ENCODE data around the gene PAX5. TPM values are rescaled to one million over a fixed set of nuclear protein-coding genes. Genes with fewer than 3 reads are reported as not detected.
A peak's percentile ranks its signal among the peaks of the same experiment; 100 is the strongest.

The PAX5 gene
- total RNA-seq, 2 experiments from 2014 or later = 2.2 to 2.4 TPM

- Mint-ChIP-seq H3K4me1 (no peaks in the 10 kb centered on the region), H3K27ac (no peak overlapping the region), H3K27me3 (peaks cover 18% of the 10 kb centered on the region), H3K36me3 (no peaks in the 10 kb centered on the region), H3K4me3 (no peak overlapping the region), H3K9me3 (no peaks in the 10 kb centered on the region)
- DNase-seq = no peak
Observed at GRCh38 chr9:36803961-36804360, 230.1 kb downstream of the PAX5 start.

- H3K36me3 Mint-ChIP-seq = peaks cover 1% of the 10 kb centered on the region
- H3K4me3 Mint-ChIP-seq = no peak overlapping the region
- no peaks in the 10 kb centered on the region for H3K9me3 Mint-ChIP-seq
- H3K4me1 Mint-ChIP-seq = no peaks in the 10 kb centered on the region
- no peak overlapping the region for H3K27ac Mint-ChIP-seq
- DNase-seq = no peak
- peaks cover 18% of the 10 kb centered on the region for H3K27me3 Mint-ChIP-seq
Observed at GRCh38 chr9:36802201-36802920, 231.7 kb downstream of the PAX5 start.

- no peak for DNase-seq
- Mint-ChIP-seq H3K9me3 (no peaks in the 10 kb centered on the region), H3K27ac (no peak overlapping the region), H3K27me3 (peaks cover 18% of the 10 kb centered on the region), H3K4me1 (no peaks in the 10 kb centered on the region), H3K36me3 (peaks cover 1% of the 10 kb centered on the region), H3K4me3 (no peak overlapping the region)
Observed at GRCh38 chr9:36800455-36800854, 233.6 kb downstream of the PAX5 start.

GRCh38 chr9:36798350-36799065 is 235.6 kb downstream of the PAX5 start:
- H3K4me1 Mint-ChIP-seq = no peaks in the 10 kb centered on the region
- H3K27me3 Mint-ChIP-seq = peaks cover 18% of the 10 kb centered on the region
- H3K4me3 Mint-ChIP-seq = no peak overlapping the region
- no peak for DNase-seq
- H3K27ac Mint-ChIP-seq = no peak overlapping the region
- H3K36me3 Mint-ChIP-seq = peaks cover 1% of the 10 kb centered on the region
- peaks cover 3% of the 10 kb centered on the region for H3K9me3 Mint-ChIP-seq

- H3K27ac Mint-ChIP-seq = no peak overlapping the region
- peaks cover 1% of the 10 kb centered on the region for H3K36me3 Mint-ChIP-seq
- no peak for DNase-seq
- no peak overlapping the region for H3K4me3 Mint-ChIP-seq
- H3K4me1 Mint-ChIP-seq = no peaks in the 10 kb centered on the region
- peaks cover 7% of the 10 kb centered on the region for H3K9me3 Mint-ChIP-seq
- peaks cover 12% of the 10 kb centered on the region for H3K27me3 Mint-ChIP-seq
Observed at GRCh38 chr9:36797471-36798220, 236.4 kb downstream of the PAX5 start.

GRCh38 chr9:36796671-36797419 is 237.2 kb downstream of the PAX5 start:
- Mint-ChIP-seq H3K4me1 (no peaks in the 10 kb centered on the region), H3K27ac (no peak overlapping the region), H3K4me3 (no peak overlapping the region), H3K36me3 (peaks cover 1% of the 10 kb centered on the region), H3K27me3 (peaks cover 6% of the 10 kb centered on the region), H3K9me3 (peaks cover 9% of the 10 kb centered on the region)
- DNase-seq = no peak

GRCh38 chr9:36794461-36794860 is 239.6 kb downstream of the PAX5 start:
- DNase-seq = no peak
- no peaks in the 10 kb centered on the region for H3K4me1 Mint-ChIP-seq
- no peak overlapping the region for H3K27ac Mint-ChIP-seq
- H3K27me3 Mint-ChIP-seq = no peaks in the 10 kb centered on the region
- H3K4me3 Mint-ChIP-seq = no peak overlapping the region
- peaks cover 9% of the 10 kb centered on the region for H3K9me3 Mint-ChIP-seq
- peaks cover 1% of the 10 kb centered on the region for H3K36me3 Mint-ChIP-seq

- Mint-ChIP-seq H3K36me3 (peaks cover 1% of the 10 kb centered on the region), H3K4me1 (no peaks in the 10 kb centered on the region), H3K27ac (no peak overlapping the region)
Observed at GRCh38 chr9:36793277-36793676, 240.8 kb downstream of the PAX5 start.

GRCh38 chr9:36791222-36791950 is 242.7 kb downstream of the PAX5 start:
- DNase-seq = no peak
- no peaks in the 10 kb centered on the region for H3K36me3 Mint-ChIP-seq
- no peaks in the 10 kb centered on the region for H3K27me3 Mint-ChIP-seq
- no peak overlapping the region for H3K4me3 Mint-ChIP-seq
- no peak overlapping the region for H3K27ac Mint-ChIP-seq
- H3K9me3 Mint-ChIP-seq = peaks cover 9% of the 10 kb centered on the region
- H3K4me1 Mint-ChIP-seq = no peaks in the 10 kb centered on the region

More at GRCh38 chr9:36793277-36793676, 240.8 kb downstream of the PAX5 start:
- peak; percentile 8 for DNase-seq
- H3K4me3 Mint-ChIP-seq = no peak overlapping the region
- H3K27me3 Mint-ChIP-seq = no peaks in the 10 kb centered on the region
- H3K9me3 Mint-ChIP-seq = peaks cover 9% of the 10 kb centered on the region

- H3K36me3 Mint-ChIP-seq = no peaks in the 10 kb centered on the region
- peaks cover 9% of the 10 kb centered on the region for H3K9me3 Mint-ChIP-seq
Observed at GRCh38 chr9:36789886-36790285, 244.2 kb downstream of the PAX5 start.

GRCh38 chr9:36788534-36788933 is 245.5 kb downstream of the PAX5 start:
- H3K4me1 Mint-ChIP-seq = no peaks in the 10 kb centered on the region
- H3K27me3 Mint-ChIP-seq = peaks cover 10% of the 10 kb centered on the region
- H3K27ac Mint-ChIP-seq = no peak overlapping the region
- H3K4me3 Mint-ChIP-seq = no peak overlapping the region
- no peak for DNase-seq
- H3K9me3 Mint-ChIP-seq = peaks cover 6% of the 10 kb centered on the region
- no peaks in the 10 kb centered on the region for H3K36me3 Mint-ChIP-seq

More at GRCh38 chr9:36789886-36790285, 244.2 kb downstream of the PAX5 start:
- Mint-ChIP-seq H3K4me3 (no peak overlapping the region), H3K27ac (no peak overlapping the region), H3K4me1 (no peaks in the 10 kb centered on the region), H3K27me3 (peaks cover 5% of the 10 kb centered on the region)
- DNase-seq = no peak

- H3K36me3 Mint-ChIP-seq = no peaks in the 10 kb centered on the region
- H3K4me3 Mint-ChIP-seq = no peak overlapping the region
- H3K27me3 Mint-ChIP-seq = peaks cover 10% of the 10 kb centered on the region
- peaks cover 2% of the 10 kb centered on the region for H3K9me3 Mint-ChIP-seq
- DNase-seq = no peak
- no peak overlapping the region for H3K27ac Mint-ChIP-seq
- H3K4me1 Mint-ChIP-seq = no peaks in the 10 kb centered on the region
Observed at GRCh38 chr9:36787709-36788108, 246.4 kb downstream of the PAX5 start.
